Thoracic aorta (tissue), 2 donors: ENCODE results near the gene PLA2G4B. TPM values are rescaled to one million over a fixed set of nuclear protein-coding genes. Genes with fewer than 3 reads are reported as not detected.

Source experiments
- ATAC-seq: fragments of 150-250 bp; one replicate; pipeline ENCODE4 v1.8.0; 2017; ENCODE audit warnings: low read depth; ENCODE audit not compliant: insufficient number of reproducible peaks, low FRiP score
- DNase-seq: peaks from one replicate; pipeline ENCODE4 v3.0.0-alpha.2; 2020; ENCODE audit warnings: low spot score
- H3K27ac ChIP-seq, 2 donors: fragments of 200-600 bp; sonication (generic); 1 replicate in 1 of 2; 2 replicates in 1 of 2; pipeline ENCODE4 v1.5.1; 2016; ENCODE audit warnings: mild to moderate bottlenecking in 2 of 2, moderate library complexity in 2 of 2
- H3K27me3 ChIP-seq: fragments of 200-600 bp; sonication (generic); replicated peaks from 2 replicates; pipeline ENCODE4 v1.6.0; 2016; ENCODE audit warnings: mild to moderate bottlenecking; ENCODE audit not compliant: insufficient read depth
- H3K36me3 ChIP-seq: fragments of 200-600 bp; sonication (generic); one replicate; pipeline ENCODE4 v1.5.1; 2016
- H3K4me1 ChIP-seq, 2 donors: fragments of 200-600 bp; sonication (generic); 1 replicate in 1 of 2; 2 replicates in 1 of 2; pipeline versions ENCODE4 v1.5.1 to v1.6.0; 2016; ENCODE audit warnings: low read depth in 2 of 2, mild to moderate bottlenecking in 1 of 2; ENCODE audit not compliant: control insufficient read depth in 1 of 2
- H3K4me3 ChIP-seq: fragments of 200-600 bp; sonication (generic); 2 replicates; pipeline ENCODE4 v1.5.1; 2016; ENCODE audit warnings: mild to moderate bottlenecking
- H3K9me3 ChIP-seq: fragments of 200-600 bp; sonication (generic); 2 replicates; pipeline ENCODE4 v1.5.1; 2016
- CTCF ChIP-seq: fragments of 200-600 bp; sonication (generic); IDR thresholded peaks from one replicate; pipeline ENCODE4 v1.5.1; 2019; ENCODE audit warnings: antibody characterized with exemption
- total RNA-seq, 2 donors: library from RNA; depleted of rRNA; stranded (reverse); fragments of >200 nt; gene quantifications; one replicate each; pipeline versions ENCODE4 v1.1.0 to v1.2.3, GENCODE V29; 2016

Gene PLA2G4B
- total RNA-seq, 2 donors from 2014 or later = 1.9 to 4.0 TPM

- Histone ChIP-seq H3K9me3 (no peaks in the 10 kb centered on the region), H3K36me3 (peaks cover 20% of the 10 kb centered on the region), H3K4me1 (no peaks in the 10 kb centered on the region), H3K27ac (no peak overlapping the region), H3K27me3 (no peaks in the 10 kb centered on the region), H3K4me3 (no peak overlapping the region)
- DNase-seq = no peak
- ATAC-seq = no peak
- TF ChIP-seq CTCF = no peak
These were observed 1.8 kb upstream of the PLA2G4B start for GRCh38 chr15:41836713-41837454.

- H3K27me3 ChIP-seq = no peaks in the 10 kb centered on the region
- no peaks in the 10 kb centered on the region for H3K4me1 ChIP-seq
- peaks cover 31% of the 10 kb centered on the region for H3K36me3 ChIP-seq
- no peaks in the 10 kb centered on the region for H3K9me3 ChIP-seq
- no peak for ATAC-seq
- TF ChIP-seq CTCF = no peak
- H3K4me3 ChIP-seq = no peak overlapping the region
- no peak for DNase-seq
- no peak overlapping the region for H3K27ac ChIP-seq
These were observed 1.3 kb downstream of the PLA2G4B start for GRCh38 chr15:41839781-41840491.

GRCh38 chr15:41840673-41841072, 2.0 kb downstream of the PLA2G4B start:
- Histone ChIP-seq H3K27ac (no peak overlapping the region), H3K9me3 (no peaks in the 10 kb centered on the region), H3K36me3 (peaks cover 31% of the 10 kb centered on the region), H3K4me1 (no peaks in the 10 kb centered on the region), H3K4me3 (no peak overlapping the region), H3K27me3 (no peaks in the 10 kb centered on the region)
- ATAC-seq = no peak
- no peak for DNase-seq
- TF ChIP-seq CTCF = no peak

- TF ChIP-seq CTCF = no peak
- peaks cover 36% of the 10 kb centered on the region for H3K36me3 ChIP-seq
- ATAC-seq (no peak), DNase-seq (no peak)
- no peak overlapping the region for H3K27ac ChIP-seq
- H3K4me1 ChIP-seq = no peaks in the 10 kb centered on the region
- no peaks in the 10 kb centered on the region for H3K9me3 ChIP-seq
- no peaks in the 10 kb centered on the region for H3K27me3 ChIP-seq
- no peak overlapping the region for H3K4me3 ChIP-seq
These were observed 2.5 kb downstream of the PLA2G4B start for GRCh38 chr15:41841131-41841530.

GRCh38 chr15:41842229-41842628, 3.6 kb downstream of the PLA2G4B start:
- DNase-seq (no peak), ATAC-seq (no peak)

More at GRCh38 chr15:41842229-41842628, 3.6 kb downstream of the PLA2G4B start:
- Histone ChIP-seq H3K36me3 (peaks cover 45% of the 10 kb centered on the region), H3K4me3 (no peak overlapping the region), H3K9me3 (no peaks in the 10 kb centered on the region), H3K4me1 (no peaks in the 10 kb centered on the region), H3K27ac (no peak overlapping the region), H3K27me3 (no peaks in the 10 kb centered on the region)
- TF ChIP-seq CTCF = no peak
